ENCODE measurements around the gene KRT71.

The KRT71 gene

GRCh38 chr12:52533686-52534470 is 19.1 kb downstream of the KRT71 start:
- no peak overlapping the region for H3K4me3 ChIP-seq (replicated peaks; ENCODE audit: low read depth, low read length)
- no peaks in the 10 kb centered on the region for H3K36me3 ChIP-seq (ENCODE audit: control insufficient read depth, insufficient read depth, low read length)
- H3K27me3 ChIP-seq (replicated peaks; ENCODE audit: control insufficient read depth, insufficient read depth, low read length): no peaks in the 10 kb centered on the region; the same call in 1 of the 2 replicates
- TF ChIP-seq CTCF (IDR thresholded peaks at IDR 0.05; ENCODE audit: insufficient read depth, low read length, poor library complexity, severe bottlenecking): no peak
- no peak for DNase-seq (ENCODE audit: extremely low read depth, insufficient read length)

GRCh38 chr12:52532636-52533035 is 20.3 kb downstream of the KRT71 start:
- TF ChIP-seq CTCF (IDR thresholded peaks at IDR 0.05; ENCODE audit: insufficient read depth, low read length, poor library complexity, severe bottlenecking): no peak

GRCh38 chr12:52531566-52532300 is 21.2 kb downstream of the KRT71 start:
- TF ChIP-seq CTCF (IDR thresholded peaks at IDR 0.05; ENCODE audit: insufficient read depth, low read length, poor library complexity, severe bottlenecking): no peak
- no peak for DNase-seq (ENCODE audit: extremely low read depth, insufficient read length)
- no peaks in the 10 kb centered on the region; the same call in 1 of the 2 replicates for H3K27me3 ChIP-seq (replicated peaks; ENCODE audit: control insufficient read depth, insufficient read depth, low read length)
- no peak overlapping the region for H3K4me3 ChIP-seq (replicated peaks; ENCODE audit: low read depth, low read length)
- H3K36me3 ChIP-seq (ENCODE audit: control insufficient read depth, insufficient read depth, low read length): no peaks in the 10 kb centered on the region

More at GRCh38 chr12:52532636-52533035, 20.3 kb downstream of the KRT71 start:
- Histone ChIP-seq H3K27me3 (replicated peaks; ENCODE audit: control insufficient read depth, insufficient read depth, low read length) (no peaks in the 10 kb centered on the region; the same call in 1 of the 2 replicates), H3K36me3 (ENCODE audit: control insufficient read depth, insufficient read depth, low read length) (no peaks in the 10 kb centered on the region), H3K4me3 (replicated peaks; ENCODE audit: low read depth, low read length) (no peak overlapping the region)
- DNase-seq (ENCODE audit: extremely low read depth, insufficient read length): no peak

- Histone ChIP-seq H3K36me3 (ENCODE audit: control insufficient read depth, insufficient read depth, low read length) (no peaks in the 10 kb centered on the region), H3K4me3 (replicated peaks; ENCODE audit: low read depth, low read length) (no peak overlapping the region), H3K27me3 (replicated peaks; ENCODE audit: control insufficient read depth, insufficient read depth, low read length) (no peaks in the 10 kb centered on the region; the same call in 1 of the 2 replicates)
- TF ChIP-seq CTCF (IDR thresholded peaks at IDR 0.05; ENCODE audit: insufficient read depth, low read length, poor library complexity, severe bottlenecking): peak; percentile 21
- no peak for DNase-seq (ENCODE audit: extremely low read depth, insufficient read length)
Measured at GRCh38 chr12:52530905-52531304, 22.0 kb downstream of the KRT71 start.

GRCh38 chr12:52530366-52530765 is 22.6 kb downstream of the KRT71 start:
- DNase-seq (ENCODE audit: extremely low read depth, insufficient read length): no peak

More at GRCh38 chr12:52530366-52530765, 22.6 kb downstream of the KRT71 start:
- TF ChIP-seq CTCF (IDR thresholded peaks at IDR 0.05; ENCODE audit: insufficient read depth, low read length, poor library complexity, severe bottlenecking): no peak
- Histone ChIP-seq H3K27me3 (replicated peaks; ENCODE audit: control insufficient read depth, insufficient read depth, low read length) (no peaks in the 10 kb centered on the region; the same call in 1 of the 2 replicates), H3K36me3 (ENCODE audit: control insufficient read depth, insufficient read depth, low read length) (no peaks in the 10 kb centered on the region), H3K4me3 (replicated peaks; ENCODE audit: low read depth, low read length) (no peak overlapping the region)

Measured in GM06990 (cell line).